ENCODE measurements around the gene TLE2. TPM values are rescaled to one million over a fixed set of nuclear protein-coding genes. Genes with fewer than 3 reads are reported as not detected.

The TLE2 gene
- total and polyA plus RNA-seq, 9 of the 15 experiments (the other 6 are each of a cell fraction or from before 2014, with no cell fraction given), result 0.35 to 13.1 (median 6.2) TPM

- TF ChIP-seq NKRF (IDR thresholded peaks at IDR 0.05; ENCODE audit: borderline replicate concordance) (0 out of 2 replicates have a peak, but pooled peaks have one; percentile 79), CBX1 (IDR thresholded peaks at IDR 0.05; ENCODE audit: low read depth) (peak; percentile 15; the same call in 1 of the 2 replicates), PBX2 (CRISPR knock-in tag; IDR thresholded peaks at IDR 0.05; ENCODE audit: low read depth) (peak; percentile 89), PBX2 (tag; conservative IDR thresholded peaks at IDR 0.05; ENCODE audit: low read depth) (peak; percentile 98), CTCF (IDR thresholded peaks at IDR 0.05 in 2 of 3, conservative IDR thresholded peaks at IDR 0.05 in 1 of 3; ENCODE audit: insufficient read depth in 2 of 3, low read depth in 1 of 3, low read length in 3 of 3) (peak in 2 of 3 experiments; percentile 44 to 46; a peak in 4 of 6 replicates), GABPB1 (CRISPR knock-in tag; IDR thresholded peaks at IDR 0.05) (peak; percentile 34), EGR1 (conservative IDR thresholded peaks at IDR 0.05) (peak; percentile 67), CHD4 (IDR thresholded peaks at IDR 0.05; ENCODE audit: insufficient read depth, insufficient replicate concordance, low read depth, low read length, poor library complexity, severe bottlenecking) (peak; percentile 4), MIER1 (IDR thresholded peaks at IDR 0.05; ENCODE audit: low read depth) (peak; percentile 38; the same call in 1 of the 2 replicates), PHF8 (IDR thresholded peaks at IDR 0.05; ENCODE audit: borderline replicate concordance, low read length) (peak; percentile 64; the same call in 1 of the 2 replicates), ZNF134 (CRISPR knock-in tag; conservative IDR thresholded peaks at IDR 0.05) (no peak)
Observed at GRCh38 chr19:3036119-3036976, 7.3 kb upstream of the TLE2 start (continued).
